Muscle layer of colon (tissue), 2 donors: Measurements from ENCODE around the gene NFIX.
"Not testable (repeated sequence)": the region's sequence is repeated elsewhere in the genome, so short reads cannot be mapped to it uniquely, and the experiment has no call there.

ENCODE experiments used
- H3K27ac ChIP-seq: one replicate; pipeline ENCODE4 v1.7.0; 2013; ENCODE audit warnings: low read depth, mild to moderate bottlenecking, low read length, moderate library complexity
- H3K27me3 ChIP-seq, 2 donors: one replicate each; pipeline ENCODE4 v1.7.0; 2013; ENCODE audit warnings: low read length in 2 of 2, mild to moderate bottlenecking in 2 of 2; ENCODE audit not compliant: insufficient read depth in 2 of 2, control insufficient read depth in 1 of 2
- H3K36me3 ChIP-seq: one replicate; pipeline ENCODE4 v1.7.0; 2013; ENCODE audit warnings: mild to moderate bottlenecking, low read length; ENCODE audit not compliant: insufficient read depth
- H3K4me1 ChIP-seq: one replicate; pipeline ENCODE4 v1.7.0; 2013; ENCODE audit warnings: mild to moderate bottlenecking, low read length; ENCODE audit not compliant: insufficient read depth
- H3K4me3 ChIP-seq, 2 donors: one replicate each; pipeline ENCODE4 v1.7.0; 2013; ENCODE audit warnings: low read length in 2 of 2, low read depth in 1 of 2, mild to moderate bottlenecking in 1 of 2, moderate library complexity in 1 of 2
- H3K9ac ChIP-seq: one replicate; pipeline ENCODE4 v1.7.0; 2013; ENCODE audit warnings: low read length
- H3K9me3 ChIP-seq: one replicate; pipeline ENCODE4 v1.7.0; 2013; ENCODE audit warnings: mild to moderate bottlenecking, low read length
- donor health status: abdominal sarcoma.
- donor health status: Adenocarcinoma of cecum.

The NFIX gene

GRCh38 chr19:12994701-12995595, at the start of gene NFIX:
NFIX (plus strand) TSS chr19:12995475; CDS start chr19:12995838, 363 bp downstream.
- Histone ChIP-seq H3K4me1 (peaks cover 24% of the 10 kb centered on the region), H3K36me3 (peaks cover 13% of the 10 kb centered on the region), H3K9ac (peak within 1 kb of the TSS; percentile 49), H3K9me3 (no peaks in the 10 kb centered on the region), H3K27me3 (no peaks in the 10 kb centered on the region), H3K27ac (peak within 1 kb of the TSS; percentile 99), H3K4me3 (peak within 1 kb of the TSS; percentile 85 to 92)

- Histone ChIP-seq H3K4me1 (peaks cover 38% of the 10 kb centered on the region), H3K4me3 (peak within 1 kb of the TSS; percentile 50 to 99), H3K9ac (peak within 1 kb of the TSS; percentile 81), H3K27me3 (no peaks in the 10 kb centered on the region), H3K27ac (peak within 1 kb of the TSS; percentile 88), H3K36me3 (peaks cover 71% of the 10 kb centered on the region), H3K9me3 (no peaks in the 10 kb centered on the region)
Observed at GRCh38 chr19:12945479-12946091, 49.7 kb upstream of the NFIX start, which contains the start of gene RAD23A. RAD23A (plus strand) TSS chr19:12945862; CDS start chr19:12945949, 87 bp downstream.

GRCh38 chr19:12946092-12946721, 49.1 kb upstream of the NFIX start:
- peak overlapping the region; percentile 81 for H3K9ac ChIP-seq
- H3K36me3 ChIP-seq: peaks cover 65% of the 10 kb centered on the region
- no peaks in the 10 kb centered on the region for H3K9me3 ChIP-seq
- H3K27ac ChIP-seq: peak overlapping the region; percentile 88
- peak overlapping the region; percentile 50 to 99 for H3K4me3 ChIP-seq
- H3K27me3 ChIP-seq: no peaks in the 10 kb centered on the region
- peaks cover 32% of the 10 kb centered on the region for H3K4me1 ChIP-seq

DNA sequence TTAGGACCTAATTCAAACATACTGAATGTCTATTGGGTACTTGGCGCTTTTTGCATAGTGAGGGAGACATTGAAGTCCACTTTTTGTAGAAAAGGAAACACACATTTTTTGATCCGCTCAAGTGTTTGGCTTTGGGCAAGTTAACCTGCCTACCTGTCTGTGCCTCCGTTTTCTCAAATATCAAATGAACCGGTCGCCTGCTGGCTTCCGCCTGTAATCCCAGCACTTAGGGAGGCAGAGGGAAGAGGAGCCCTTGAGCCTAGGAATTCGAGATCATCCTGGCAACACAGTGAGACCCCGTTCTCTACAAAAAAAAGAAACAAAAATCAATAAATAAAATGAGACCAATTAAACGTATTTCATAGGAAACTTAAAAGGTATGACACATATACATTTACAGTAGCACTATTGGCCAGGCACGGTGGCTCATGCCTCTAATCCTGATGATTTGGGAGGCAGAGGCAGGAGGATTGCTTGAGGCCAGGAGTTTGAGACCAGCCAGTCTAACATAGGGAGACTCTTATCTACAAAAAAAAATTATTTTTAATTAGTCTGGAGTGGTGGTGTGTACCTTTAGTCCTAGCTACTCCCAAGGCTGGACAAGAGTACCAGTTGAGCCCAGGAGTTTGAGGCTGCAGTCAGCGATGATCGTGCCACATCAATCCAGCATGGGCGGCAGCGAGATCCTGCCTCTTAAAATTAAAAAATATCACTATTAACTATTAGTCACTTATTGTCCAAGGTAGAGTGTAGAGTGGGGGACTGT, 48.4 kb upstream of the NFIX start:
- Histone ChIP-seq H3K27ac (peak overlapping the region; percentile 88), H3K9me3 (no peaks in the 10 kb centered on the region), H3K4me3 (peak overlapping the region; percentile 50 to 99), H3K9ac (peak overlapping the region; percentile 81), H3K27me3 (no peaks in the 10 kb centered on the region), H3K4me1 (peaks cover 32% of the 10 kb centered on the region), H3K36me3 (peaks cover 61% of the 10 kb centered on the region)

GRCh38 chr19:12947702-12948611, 47.3 kb upstream of the NFIX start:
- no peak overlapping the region for H3K27ac ChIP-seq
- H3K9me3 ChIP-seq: no peaks in the 10 kb centered on the region
- no peak overlapping the region for H3K9ac ChIP-seq
- no peak overlapping the region for H3K4me3 ChIP-seq
- peaks cover 59% of the 10 kb centered on the region for H3K36me3 ChIP-seq
- no peaks in the 10 kb centered on the region for H3K27me3 ChIP-seq
- peaks cover 24% of the 10 kb centered on the region for H3K4me1 ChIP-seq

GRCh38 chr19:12948612-12949362, 46.5 kb upstream of the NFIX start:
- no peaks in the 10 kb centered on the region for H3K9me3 ChIP-seq
- H3K27me3 ChIP-seq: no peaks in the 10 kb centered on the region
- H3K27ac ChIP-seq: no peak overlapping the region
- H3K9ac ChIP-seq: no peak overlapping the region
- H3K4me3 ChIP-seq: no peak overlapping the region
- H3K36me3 ChIP-seq: peaks cover 57% of the 10 kb centered on the region
- peaks cover 17% of the 10 kb centered on the region for H3K4me1 ChIP-seq

- Histone ChIP-seq H3K4me3 (no peak overlapping the region), H3K9me3 (no peaks in the 10 kb centered on the region), H3K4me1 (peaks cover 17% of the 10 kb centered on the region), H3K27me3 (no peaks in the 10 kb centered on the region), H3K36me3 (peaks cover 62% of the 10 kb centered on the region), H3K27ac (no peak overlapping the region), H3K9ac (no peak overlapping the region)
Observed at GRCh38 chr19:12949363-12950283, 45.7 kb upstream of the NFIX start.

- H3K9me3 ChIP-seq, H3K4me3 ChIP-seq, H3K27me3 ChIP-seq, H3K27ac ChIP-seq, H3K9ac ChIP-seq: not testable (repeated sequence)
- H3K36me3 ChIP-seq: peaks cover 61% of the 10 kb centered on the region
- H3K4me1 ChIP-seq: peaks cover 20% of the 10 kb centered on the region
Observed at GRCh38 chr19:12952050-12952449, 43.2 kb upstream of the NFIX start.

GRCh38 chr19:12952488-12953137, 42.7 kb upstream of the NFIX start:
- Histone ChIP-seq H3K27ac (peak overlapping the region; percentile 50), H3K27me3 (no peaks in the 10 kb centered on the region), H3K9ac (no peak overlapping the region), H3K4me3 (no peak overlapping the region), H3K9me3 (no peaks in the 10 kb centered on the region), H3K4me1 (peaks cover 14% of the 10 kb centered on the region), H3K36me3 (peaks cover 58% of the 10 kb centered on the region)
